IPS-NIHi11 (cell line): ENCODE results near the gene NTRK2.

Experiments
- DNase-seq: peaks from one replicate; pipeline ENCODE4 v3.0.0; 2012; ENCODE audit warnings: mixed read lengths, low spot score

NTRK2 gene

DNA sequence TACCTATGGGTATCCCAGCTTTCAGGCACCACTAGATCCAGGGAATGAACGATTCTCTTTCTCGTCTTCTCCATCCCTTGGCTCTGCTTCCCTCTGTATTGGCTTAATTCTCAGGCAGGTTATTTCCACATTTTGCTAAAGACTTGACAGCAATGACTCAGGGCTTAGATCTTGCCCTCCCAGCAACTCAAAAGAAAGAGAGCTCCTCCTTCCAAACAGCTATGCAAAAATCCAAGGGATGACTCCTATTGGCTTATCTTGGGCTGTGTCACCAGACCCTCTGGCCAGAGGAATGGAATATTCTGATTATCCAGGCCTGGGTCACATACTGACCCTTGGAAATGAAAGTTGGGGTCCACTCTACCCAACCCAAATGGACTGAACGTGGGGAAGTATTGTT is 270.2 kb downstream of the NTRK2 start:
- no peak for DNase-seq

GRCh38 chr9:84940294-84940693 is 270.8 kb downstream of the NTRK2 start:
- DNase-seq = no peak

DNA sequence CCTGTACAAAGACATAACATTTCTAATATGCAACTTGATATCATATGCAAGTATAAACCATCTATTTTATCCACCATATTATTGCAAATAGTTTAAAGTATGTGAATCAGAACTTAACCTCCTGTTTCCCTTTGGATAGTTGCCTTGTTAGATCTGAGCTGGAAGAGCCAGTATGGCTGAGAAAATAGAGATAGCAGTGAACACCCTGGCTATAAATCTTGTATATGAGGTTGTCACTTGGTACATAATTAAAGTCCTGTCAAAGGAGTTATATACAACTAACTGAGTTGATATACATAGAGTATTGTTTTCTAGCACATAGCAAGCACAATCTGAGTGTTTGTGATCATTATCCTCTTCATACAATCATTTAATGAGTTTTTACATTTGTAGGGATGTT is 272.3 kb downstream of the NTRK2 start:
- no peak for DNase-seq

DNA sequence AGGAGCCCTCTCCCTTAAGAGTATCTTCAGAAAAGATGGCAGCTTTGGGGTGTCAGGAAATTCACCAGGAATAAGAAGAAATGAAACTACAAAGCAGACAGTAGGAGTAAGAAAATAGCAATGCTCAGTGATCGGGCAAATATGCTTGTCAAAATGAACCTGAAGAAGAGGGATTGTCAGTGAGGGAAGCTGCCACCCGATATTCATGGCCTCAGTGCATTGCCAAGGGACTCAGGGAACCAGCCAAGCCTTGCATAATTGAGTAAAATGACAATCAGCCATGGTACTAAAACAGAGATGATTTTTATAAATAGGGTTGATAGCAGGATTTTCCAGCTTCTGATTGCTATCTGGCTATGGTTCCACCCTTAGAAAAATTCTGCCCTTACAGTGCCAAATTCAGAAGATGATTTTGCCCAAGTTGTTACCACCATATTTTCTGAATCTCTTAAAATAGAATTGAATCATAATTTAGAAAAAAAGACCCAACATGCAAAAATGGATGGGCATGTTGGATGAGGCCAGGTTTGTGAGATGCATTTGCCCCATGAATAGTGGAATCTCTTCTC is 274.0 kb downstream of the NTRK2 start:
- no peak for DNase-seq

- DNase-seq = no peak
These were observed 276.5 kb downstream of the NTRK2 start for GRCh38 chr9:84945878-84946538.

DNA sequence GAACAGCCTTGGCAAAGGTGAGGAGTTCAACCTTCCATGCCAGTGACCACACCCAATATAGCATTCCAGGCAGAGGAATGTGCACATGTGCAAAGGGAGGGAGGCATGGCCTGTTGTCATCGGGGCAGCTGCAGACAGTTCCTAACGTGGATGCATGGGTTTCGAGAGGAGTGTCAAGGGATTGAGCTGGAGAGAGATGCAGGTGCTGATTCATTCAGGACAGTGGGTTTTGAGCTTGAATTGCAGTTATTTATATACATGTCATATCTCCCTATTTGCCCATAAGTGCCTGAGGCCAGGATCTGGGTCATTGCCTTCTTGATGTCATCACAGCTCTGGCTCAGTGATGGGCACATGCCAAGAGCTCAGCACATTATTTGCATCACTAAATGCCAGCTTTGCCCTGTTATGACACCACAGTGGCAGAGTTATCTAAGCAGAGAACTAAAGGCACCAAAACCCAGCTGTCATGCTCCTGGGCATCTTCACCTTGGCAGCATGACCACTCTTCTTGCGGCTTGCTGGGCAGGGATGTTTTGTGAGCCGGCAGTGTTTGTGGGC is 278.0 kb downstream of the NTRK2 start:
- DNase-seq = no peak

DNA sequence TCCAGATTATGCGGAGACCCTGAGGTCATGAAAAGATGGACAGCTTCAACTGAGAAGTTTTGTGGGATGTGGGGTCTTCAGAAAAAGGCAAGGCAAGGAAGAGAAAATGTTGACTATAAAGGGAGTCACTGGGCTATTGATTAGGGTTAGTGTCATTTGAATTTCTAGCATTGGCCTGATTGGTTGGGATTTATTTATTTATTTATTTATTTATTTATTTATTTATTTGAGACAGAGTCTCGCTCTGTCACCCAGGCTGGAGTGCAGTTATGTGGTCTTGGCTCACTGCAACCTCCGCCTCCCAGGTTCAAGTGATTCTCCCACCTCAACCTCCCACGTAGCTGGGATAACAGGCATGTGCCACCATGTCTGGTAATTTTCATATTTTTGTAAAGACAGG is 279.7 kb downstream of the NTRK2 start:
- DNase-seq = no peak

DNA sequence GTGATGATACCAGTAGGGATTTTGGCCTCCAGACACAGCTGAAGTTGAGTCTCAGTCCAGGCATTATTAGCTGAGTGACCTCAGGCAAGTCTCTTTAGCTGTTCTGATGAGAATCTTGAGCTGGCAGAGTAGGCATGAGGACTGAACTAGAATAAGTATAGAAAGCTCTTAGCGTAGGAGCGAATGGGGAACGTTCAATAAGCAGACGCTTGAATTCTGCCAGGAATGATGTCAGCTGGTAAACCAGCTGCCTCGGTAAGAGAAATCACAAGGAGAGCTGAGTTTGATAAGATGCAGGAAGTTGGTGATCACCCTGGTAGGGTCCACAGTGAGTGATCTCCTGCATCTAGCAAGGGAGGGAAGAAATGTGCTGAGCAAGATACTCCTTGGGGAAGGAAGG is 280.4 kb downstream of the NTRK2 start:
- DNase-seq = no peak

GRCh38 chr9:84950879-84951811 is 281.6 kb downstream of the NTRK2 start:
- DNase-seq = no peak

DNA sequence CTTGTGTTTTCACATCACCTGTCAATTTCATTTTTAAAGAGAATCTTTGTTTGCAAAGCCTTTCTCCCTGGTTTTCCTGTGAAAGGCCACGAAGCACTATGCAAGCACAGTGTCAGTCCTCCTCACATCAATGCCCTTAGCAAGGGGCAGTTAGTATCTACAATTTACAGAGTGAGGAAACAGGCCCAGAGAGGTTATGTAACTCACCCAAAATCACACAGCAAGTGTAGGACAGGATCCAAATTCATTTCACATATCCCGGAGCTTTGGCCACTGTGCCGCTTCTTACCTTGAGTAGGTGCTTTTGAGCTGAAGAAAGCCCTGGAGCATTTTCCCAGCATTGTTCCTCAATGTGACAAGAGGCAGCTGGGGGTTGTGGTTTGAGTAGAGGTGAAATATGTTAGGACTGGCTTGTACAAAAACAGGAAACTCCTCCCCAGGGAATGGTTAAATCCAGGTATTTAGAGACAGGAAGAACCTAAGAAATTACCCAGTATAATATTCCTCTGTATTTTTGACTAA is 283.8 kb downstream of the NTRK2 start:
- no peak for DNase-seq

DNA sequence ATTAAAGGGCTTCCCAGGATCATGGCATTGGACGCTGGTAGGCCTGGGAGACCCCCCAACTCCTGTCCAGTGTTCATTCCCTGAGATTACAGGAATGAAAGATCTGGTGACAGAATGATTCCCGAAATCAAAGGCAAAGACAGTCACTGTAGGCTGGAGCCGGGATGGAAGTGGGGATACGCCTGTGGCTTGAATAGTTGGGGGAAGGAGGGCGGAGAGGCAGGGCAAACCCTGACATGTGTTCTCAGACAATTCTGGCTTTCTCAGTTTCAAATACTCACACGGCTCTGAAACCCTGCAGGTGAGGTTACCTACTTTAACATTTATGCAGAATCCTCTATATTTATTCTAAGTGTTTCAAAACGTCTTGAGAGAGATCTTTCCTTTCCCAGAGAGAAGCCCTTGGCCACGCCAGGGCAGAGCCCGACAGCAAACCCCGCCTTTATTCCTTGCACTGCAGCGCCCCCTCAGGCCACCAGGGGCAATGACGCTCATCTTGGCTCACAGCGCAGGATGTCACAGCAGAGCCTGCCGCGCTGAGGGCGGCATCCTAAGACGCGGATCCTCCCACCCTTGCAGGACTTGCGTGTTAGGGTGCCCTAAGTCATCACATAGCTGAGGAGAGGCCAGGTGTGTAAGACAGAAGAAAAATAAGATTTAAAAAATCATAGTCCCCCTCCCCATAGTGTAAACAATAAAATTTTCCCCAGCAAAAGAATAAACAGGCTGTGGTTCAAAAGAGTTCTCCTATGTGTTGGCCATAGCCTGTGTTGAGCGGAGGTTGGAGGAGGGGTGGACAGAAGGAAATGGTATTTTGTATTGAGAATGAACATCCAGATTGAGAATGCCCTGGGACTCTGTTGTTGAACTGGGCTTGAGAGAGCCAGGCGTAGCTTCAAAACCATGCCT is 284.5 kb downstream of the NTRK2 start:
- peak; percentile 92 for DNase-seq

DNA sequence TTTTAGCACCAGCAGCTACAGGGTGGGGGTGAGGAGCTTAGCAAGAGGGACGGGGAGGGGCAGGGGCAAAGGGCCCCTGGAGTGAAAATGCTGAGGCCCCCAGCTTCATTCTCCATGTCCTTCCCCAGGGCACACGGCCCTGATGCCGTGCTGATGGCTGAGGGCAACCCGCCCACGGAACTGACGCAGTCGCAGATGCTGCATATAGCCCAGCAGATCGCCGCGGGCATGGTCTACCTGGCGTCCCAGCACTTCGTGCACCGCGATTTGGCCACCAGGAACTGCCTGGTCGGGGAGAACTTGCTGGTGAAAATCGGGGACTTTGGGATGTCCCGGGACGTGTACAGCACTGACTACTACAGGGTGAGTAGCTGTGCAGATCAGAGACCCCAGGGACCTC is 285.6 kb downstream of the NTRK2 start:
- no peak for DNase-seq

- no peak for DNase-seq
These were observed 286.4 kb downstream of the NTRK2 start for GRCh38 chr9:84955971-84956370.

GRCh38 chr9:84959339-84959738 is 289.8 kb downstream of the NTRK2 start:
- no peak for DNase-seq

- DNase-seq = peak; percentile 79
These were observed 297.6 kb downstream of the NTRK2 start for GRCh38 chr9:84966876-84967830.

DNA sequence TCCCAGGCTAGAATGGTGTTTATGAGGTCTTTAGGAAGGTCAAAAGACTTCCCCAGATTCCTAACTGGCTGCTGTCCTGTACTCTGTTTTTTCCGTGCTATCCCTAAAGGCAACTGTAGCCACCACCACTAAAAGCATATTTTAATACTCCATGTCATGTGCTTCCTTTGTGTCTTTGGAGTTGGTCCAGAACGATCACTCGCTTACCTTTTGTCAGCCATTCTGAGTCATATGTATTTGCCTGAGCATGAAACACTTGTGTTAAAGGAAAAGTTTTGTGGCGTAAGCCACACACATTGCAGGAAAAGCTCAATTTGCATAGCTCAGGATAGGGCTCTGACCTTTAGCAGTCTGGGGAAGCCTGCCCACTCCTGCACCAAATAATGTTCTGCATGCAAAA is 299.6 kb downstream of the NTRK2 start:
- DNase-seq = no peak

DNA sequence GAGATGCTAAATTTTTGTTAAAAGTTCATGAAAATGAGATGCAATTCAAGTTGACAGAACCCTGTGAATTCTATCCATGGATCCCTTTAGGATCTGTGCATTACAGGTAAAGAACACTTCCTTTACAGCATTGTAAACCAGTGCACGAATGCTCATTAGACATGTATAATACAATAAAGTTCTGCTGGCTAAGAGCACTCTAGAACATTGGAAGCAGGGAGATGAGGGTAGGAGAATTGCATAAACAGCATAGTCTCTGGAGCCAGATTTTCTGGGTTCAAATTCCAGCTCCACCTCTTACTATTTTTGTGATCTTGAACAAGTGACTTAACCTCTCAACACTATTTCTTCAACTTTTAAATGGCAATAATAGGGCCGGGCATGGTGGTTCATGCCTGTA is 300.2 kb downstream of the NTRK2 start:
- no peak for DNase-seq

DNA sequence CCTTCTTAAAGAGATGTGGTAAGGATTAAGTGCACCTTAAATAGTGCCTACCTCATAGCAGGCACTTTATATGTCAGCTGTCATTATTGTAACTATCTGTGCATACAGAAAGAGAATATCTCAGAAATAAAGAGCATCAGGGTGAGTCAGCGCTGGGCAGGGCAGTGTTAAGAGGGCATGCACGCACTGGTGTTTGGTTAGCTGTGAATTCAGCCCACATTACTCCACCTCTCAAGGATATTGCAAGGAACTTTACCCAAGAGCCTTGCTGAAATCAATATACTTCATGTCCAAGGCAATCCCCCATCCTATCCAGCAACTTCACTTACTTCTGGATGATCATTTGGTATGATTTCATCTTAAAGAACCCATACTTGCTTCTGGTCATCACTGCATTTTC is 300.9 kb downstream of the NTRK2 start:
- no peak for DNase-seq

DNA sequence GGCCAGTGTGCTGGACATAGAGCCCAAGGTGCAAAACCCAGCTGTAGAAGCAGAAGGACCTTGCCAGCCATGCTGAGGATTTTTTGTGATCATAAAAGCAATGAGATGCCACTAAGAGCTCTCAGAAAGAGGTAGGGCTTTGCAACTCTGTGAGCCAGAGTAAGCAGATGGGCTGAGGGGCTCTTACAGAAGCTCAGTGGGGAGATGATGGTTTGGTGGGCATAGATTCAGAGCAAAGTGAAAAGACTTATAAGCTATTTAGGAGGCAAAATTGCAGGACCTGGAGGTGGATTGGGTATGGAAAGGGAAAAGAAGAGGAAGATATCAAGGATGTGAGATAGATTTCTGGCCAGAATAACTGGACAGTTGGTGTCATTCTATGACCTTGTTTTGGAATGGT is 302.0 kb downstream of the NTRK2 start:
- no peak for DNase-seq

GRCh38 chr9:84974258-84974657 is 304.7 kb downstream of the NTRK2 start:
- no peak for DNase-seq
